Mucosa of descending colon (tissue), 3 donors: ENCODE data around the gene CYP2C18. TPM values are rescaled to one million over a fixed set of nuclear protein-coding genes. Genes with fewer than 3 reads are reported as not detected.
"Not testable (repeated sequence)": the region's sequence is repeated elsewhere in the genome, so short reads cannot be mapped to it uniquely, and the experiment has no call there.

ENCODE experiments used
- ATAC-seq: fragments of 200-7000 bp; cut with Tn5 transposase; one replicate; pipeline ENCODE4 v1.9.1; 2020; ENCODE audit warnings: mild to moderate bottlenecking, moderate library complexity
- DNase-seq, 3 donors: peaks; one replicate each; pipeline ENCODE4 v3.0.0-alpha.2; 2020
- H3K36me3 ChIP-seq: fragments of 200-600 bp; one replicate; pipeline ENCODE4 v1.8.0; 2021; ENCODE audit warnings: low read depth, mild to moderate bottlenecking
- H3K4me1 ChIP-seq: fragments of 200-600 bp; one replicate; pipeline ENCODE4 v1.8.0; 2021; ENCODE audit warnings: low read depth, mild to moderate bottlenecking
- H3K4me3 ChIP-seq: fragments of 200-600 bp; one replicate; pipeline ENCODE4 v1.8.0; 2021; ENCODE audit warnings: mild to moderate bottlenecking
- H3K9me3 ChIP-seq: fragments of 200-600 bp; one replicate; pipeline ENCODE4 v1.8.0; 2021; ENCODE audit warnings: mild to moderate bottlenecking
- intact Hi-C, 2 donors: fragments of 100-400 bp; cut with DNase I in 1 of 2; cut with micrococcal nuclease in 1 of 2; formaldehyde crosslinking; loops; one replicate each; pipeline versions ENCODE4 v1.11.0 to v1.11.1; 2022; cut with DNase I, micrococcal nuclease
- long read RNA-seq, 2 donors: library from polyadenylated mRNA; unstranded; transcript quantifications; one replicate each; pipeline ENCODE4 v2.0.0, GENCODE V29; 2019 to 2021
- total RNA-seq, 3 donors: library from RNA; stranded (reverse); fragmentation: NEBNext Ultra II Directional in 2 of 3; extraction: Animal tissue kit (Norgen Biotek cat#: 25700) in 2 of 3; gene quantifications; one replicate each; pipeline versions ENCODE4 v1.2.1 to v1.2.4, GENCODE V29; 2021 to 2023
- TF ChIP-seq, protein P1 (sequence below): fragments of 200-600 bp; IDR thresholded peaks from one replicate; pipeline ENCODE4 v1.8.0; 2022; ENCODE audit warnings: antibody characterized with exemption, mild to moderate bottlenecking
- donor health status: DM: no; HTN: no; CAD: no; lungs with moderate emphysema.
- donor health status: DM: no; HTN: no; CAD: no.
- donor health status: DM: no; HTN: yes; CAD: no.

CYP2C18 gene
- total RNA-seq: 10 to 100 TPM in 1 of 3 donors, 1 to 10 TPM in 2; 5.2 to 15.0 (median 6.5) TPM
- long read RNA-seq, donor 1, partial matches to known transcripts: 0 of 5 reads
- long read RNA-seq, donor 1, other reads (novel, unspliced or antisense): 2 of 5 reads
- long read RNA-seq, donor 2, partial matches to known transcripts: 2 of 5 reads
- long read RNA-seq, donor 2, other reads (novel, unspliced or antisense): 0 of 5 reads

DNA sequence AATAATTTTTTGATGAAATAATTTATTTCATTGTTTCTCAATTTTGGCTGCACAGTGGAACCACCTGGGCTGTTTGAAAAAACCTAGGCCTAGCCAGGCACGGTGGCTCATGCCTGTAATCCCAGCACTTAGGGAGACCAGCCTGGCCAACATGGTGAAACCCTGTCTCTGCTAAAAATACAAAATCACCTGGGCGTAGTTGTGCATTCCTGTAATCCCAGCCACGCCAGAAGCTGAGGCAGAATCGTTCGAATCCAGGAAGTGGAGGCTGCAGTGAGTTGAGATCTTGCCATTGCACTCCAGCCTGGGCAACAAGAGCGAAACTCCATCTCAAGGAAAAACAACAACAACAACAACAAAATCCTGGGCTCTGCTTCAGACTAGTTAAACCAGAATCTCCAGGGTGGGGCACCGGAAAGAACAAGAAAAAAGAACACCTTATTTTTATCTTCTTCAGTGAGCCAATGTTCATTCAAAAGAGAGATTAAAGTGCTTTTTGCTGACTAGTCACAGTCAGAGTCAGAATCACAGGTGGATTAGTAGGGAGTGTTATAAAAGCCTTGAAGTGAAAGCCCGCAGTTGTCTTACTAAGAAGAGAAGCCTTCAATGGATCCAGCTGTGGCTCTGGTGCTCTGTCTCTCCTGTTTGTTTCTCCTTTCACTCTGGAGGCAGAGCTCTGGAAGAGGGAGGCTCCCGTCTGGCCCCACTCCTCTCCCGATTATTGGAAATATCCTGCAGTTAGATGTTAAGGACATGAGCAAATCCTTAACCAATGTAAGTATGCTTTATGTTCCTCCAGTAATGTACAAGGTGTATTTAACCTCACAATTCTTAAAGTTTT is at the start of gene CYP2C18:
Gene CYP2C18, plus strand, starts transcription at position 516 of the 841 bp plus-strand sequence. Its CDS starts 91 bp downstream, at position 607.
- Histone ChIP-seq H3K4me3 (no peak within 1 kb of the TSS), H3K9me3 (peaks cover 5% of the 10 kb centered on the region), H3K4me1 (peaks cover 7% of the 10 kb centered on the region), H3K36me3 (no peaks in the 10 kb centered on the region)
- intact Hi-C loops: no loop called here
- TF ChIP-seq, protein P1, sequence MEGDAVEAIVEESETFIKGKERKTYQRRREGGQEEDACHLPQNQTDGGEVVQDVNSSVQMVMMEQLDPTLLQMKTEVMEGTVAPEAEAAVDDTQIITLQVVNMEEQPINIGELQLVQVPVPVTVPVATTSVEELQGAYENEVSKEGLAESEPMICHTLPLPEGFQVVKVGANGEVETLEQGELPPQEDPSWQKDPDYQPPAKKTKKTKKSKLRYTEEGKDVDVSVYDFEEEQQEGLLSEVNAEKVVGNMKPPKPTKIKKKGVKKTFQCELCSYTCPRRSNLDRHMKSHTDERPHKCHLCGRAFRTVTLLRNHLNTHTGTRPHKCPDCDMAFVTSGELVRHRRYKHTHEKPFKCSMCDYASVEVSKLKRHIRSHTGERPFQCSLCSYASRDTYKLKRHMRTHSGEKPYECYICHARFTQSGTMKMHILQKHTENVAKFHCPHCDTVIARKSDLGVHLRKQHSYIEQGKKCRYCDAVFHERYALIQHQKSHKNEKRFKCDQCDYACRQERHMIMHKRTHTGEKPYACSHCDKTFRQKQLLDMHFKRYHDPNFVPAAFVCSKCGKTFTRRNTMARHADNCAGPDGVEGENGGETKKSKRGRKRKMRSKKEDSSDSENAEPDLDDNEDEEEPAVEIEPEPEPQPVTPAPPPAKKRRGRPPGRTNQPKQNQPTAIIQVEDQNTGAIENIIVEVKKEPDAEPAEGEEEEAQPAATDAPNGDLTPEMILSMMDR: no peak
- DNase-seq (no peak), ATAC-seq (peak; percentile 33)

DNA sequence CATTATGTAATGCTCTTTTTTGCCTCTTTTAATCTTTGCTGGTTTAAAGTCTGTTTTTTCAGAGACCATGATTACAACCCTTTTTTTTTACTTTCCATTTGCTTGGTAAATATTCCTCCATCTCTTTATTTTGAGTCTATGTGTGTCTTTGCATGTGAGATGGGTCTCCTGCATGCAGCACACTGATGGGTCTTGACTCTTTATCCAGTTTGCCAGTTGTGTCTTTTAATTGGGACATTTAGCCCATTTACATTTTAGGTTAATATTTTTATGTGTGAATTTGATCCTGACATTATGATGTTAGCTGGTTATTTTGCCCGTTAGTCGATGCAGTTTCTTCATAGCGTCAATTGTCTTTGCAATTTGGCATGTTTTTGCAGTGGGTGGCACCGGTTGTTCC is 45.4 kb upstream of the CYP2C18 start:
- H3K36me3 ChIP-seq, intact Hi-C loops, ATAC-seq, H3K4me3 ChIP-seq, H3K4me1 ChIP-seq, DNase-seq: not testable (repeated sequence)
- H3K9me3 ChIP-seq: peaks cover 31% of the 10 kb centered on the region

DNA sequence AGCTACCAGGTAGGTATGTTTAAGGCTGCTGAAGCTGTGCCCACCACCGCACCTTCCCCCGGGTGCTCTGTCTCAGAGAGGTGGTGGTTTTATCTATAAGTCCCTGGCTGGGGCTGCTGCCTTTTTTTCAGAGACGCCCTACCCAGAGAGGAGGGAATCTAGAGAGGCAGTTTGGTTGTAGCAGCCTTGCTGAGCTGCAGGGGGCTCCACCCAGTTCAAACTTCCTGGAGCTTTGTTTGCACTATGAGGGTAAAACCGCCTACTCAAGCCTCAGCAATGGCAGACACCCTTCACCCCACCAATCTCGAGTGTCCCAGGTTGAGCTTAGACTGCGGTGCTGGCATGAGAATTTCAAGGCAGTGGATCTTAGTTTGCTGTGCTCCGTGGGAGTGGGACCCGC is 43.6 kb upstream of the CYP2C18 start:
- TF ChIP-seq, protein P1: no peak
- H3K9me3 ChIP-seq: peaks cover 19% of the 10 kb centered on the region

DNA sequence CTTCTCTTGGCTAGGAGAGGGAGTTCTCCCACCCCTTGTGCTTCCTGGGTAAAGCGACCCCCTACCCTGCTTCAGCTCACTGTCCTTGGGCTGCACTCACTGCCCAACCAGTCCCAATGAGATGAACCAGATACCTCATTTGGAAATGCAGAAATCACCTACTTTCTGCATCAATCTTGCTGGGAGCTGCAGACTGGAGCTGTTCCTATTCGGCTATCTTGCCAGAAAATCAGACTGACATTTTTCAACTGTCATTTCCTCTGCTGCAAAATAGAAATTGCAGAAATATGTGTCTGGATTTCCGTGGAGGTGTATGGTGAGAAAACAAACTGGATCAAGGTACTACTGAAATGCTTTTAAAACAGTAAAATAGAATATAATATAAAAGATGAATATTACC is 43.0 kb upstream of the CYP2C18 start:
- intact Hi-C loops: no loop called here
- no peaks in the 10 kb centered on the region for H3K4me1 ChIP-seq
- TF ChIP-seq, protein P1: no peak
- DNase-seq: no peak
- no peak for ATAC-seq
- H3K9me3 ChIP-seq: peaks cover 19% of the 10 kb centered on the region
- no peaks in the 10 kb centered on the region for H3K36me3 ChIP-seq
- no peak overlapping the region for H3K4me3 ChIP-seq

More for the DNA sequence above, 43.6 kb upstream of the CYP2C18 start:
- Histone ChIP-seq H3K4me3 (no peak overlapping the region), H3K36me3 (no peaks in the 10 kb centered on the region), H3K4me1 (no peaks in the 10 kb centered on the region)
- intact Hi-C loops: no loop called here
- no peak for ATAC-seq
- DNase-seq: no peak

DNA sequence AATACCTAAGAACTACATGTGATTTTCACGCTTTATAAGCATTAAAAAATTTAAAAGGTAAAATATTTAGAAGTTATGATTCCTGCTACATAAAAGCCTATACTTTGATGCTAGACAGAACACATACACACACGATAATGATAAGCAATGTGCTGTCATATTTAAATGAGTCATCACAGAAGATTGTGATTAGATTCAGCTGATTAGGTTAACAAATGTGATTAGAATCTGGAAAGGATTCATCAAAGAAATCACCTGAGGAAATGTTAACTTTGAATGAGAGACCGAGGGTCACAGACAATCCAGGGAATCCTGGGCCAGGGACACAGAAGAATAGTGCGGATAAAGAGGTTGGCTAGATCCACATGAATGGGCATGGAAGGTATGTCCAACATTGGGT is 42.0 kb upstream of the CYP2C18 start:
- H3K4me3 ChIP-seq: no peak overlapping the region
- H3K4me1 ChIP-seq: no peaks in the 10 kb centered on the region
- H3K36me3 ChIP-seq: no peaks in the 10 kb centered on the region
- peaks cover 19% of the 10 kb centered on the region for H3K9me3 ChIP-seq
- TF ChIP-seq, protein P1: no peak
- intact Hi-C loops: no loop called here
- no peak for ATAC-seq
- no peak for DNase-seq

DNA sequence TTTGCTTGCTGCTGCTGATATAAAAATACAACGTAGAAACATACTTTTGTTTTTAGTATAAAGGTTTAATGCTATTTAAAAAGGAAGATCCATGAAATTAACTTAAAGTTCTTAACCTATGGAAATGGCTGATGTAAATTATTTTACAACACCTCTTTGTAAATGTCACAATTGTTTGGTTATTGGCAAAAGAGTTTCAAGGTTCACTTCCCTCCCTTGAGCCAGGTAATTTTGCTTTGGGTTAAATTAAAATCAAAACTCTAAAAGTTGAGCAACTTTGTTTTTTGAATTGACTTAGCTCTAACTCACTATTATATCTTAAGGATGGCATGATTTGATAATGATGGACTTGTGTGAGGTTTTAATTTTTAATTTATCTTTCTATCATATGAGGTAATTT is 39.2 kb upstream of the CYP2C18 start:
- no peaks in the 10 kb centered on the region for H3K9me3 ChIP-seq
- no peaks in the 10 kb centered on the region for H3K4me1 ChIP-seq
- H3K36me3 ChIP-seq: no peaks in the 10 kb centered on the region
- intact Hi-C loops: no loop called here
- ATAC-seq (peak; percentile 22), DNase-seq (no peak)
- TF ChIP-seq, protein P1: no peak
- no peak overlapping the region for H3K4me3 ChIP-seq
